Hepatocyte (in vitro differentiated cells): ENCODE results near the gene S100PBP.

ENCODE experiments used
- EZH2 ChIP-seq: fragments of 200-600 bp; sonication (generic); IDR thresholded peaks from 2 replicates; pipeline ENCODE4 v1.6.1; 2016; ENCODE audit warnings: antibody characterized with exemption, mild to moderate bottlenecking, borderline replicate concordance
- EZH2phosphoT487 ChIP-seq: fragments of 200-600 bp; sonication (generic); IDR thresholded peaks from one replicate; pipeline ENCODE4 v1.6.1; 2018; ENCODE audit warnings: antibody characterized with exemption, mild to moderate bottlenecking, low read depth, moderate library complexity; ENCODE audit not compliant: unreplicated experiment, severe bottlenecking
- TF ChIP-seq, protein P1 (sequence below): fragments of 200-600 bp; sonication (generic); IDR thresholded peaks from 2 replicates; pipeline ENCODE4 v1.5.1; 2016; ENCODE audit warnings: antibody characterized with exemption, mild to moderate bottlenecking; ENCODE audit not compliant: poor library complexity

DNA sequence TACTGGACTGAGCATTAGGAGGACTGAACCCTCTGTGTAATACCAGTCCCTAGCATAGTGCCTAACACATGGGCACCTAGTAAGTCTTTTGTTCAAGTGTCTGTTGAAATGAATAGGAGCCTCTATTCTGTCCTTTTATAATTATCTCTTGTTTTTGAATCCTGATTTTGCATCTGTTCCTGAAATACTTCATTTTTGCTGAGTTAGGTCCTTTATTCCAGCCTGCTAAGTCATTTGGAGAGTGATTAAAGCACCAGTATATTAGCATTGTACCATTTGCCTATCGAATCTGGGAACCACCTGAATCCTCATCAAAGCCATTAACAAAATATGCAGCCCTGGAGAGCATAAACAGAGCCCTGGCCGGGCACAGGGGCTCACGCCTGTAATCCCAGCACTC, 32.6 kb upstream of the S100PBP start:
- TF ChIP-seq, protein P1, sequence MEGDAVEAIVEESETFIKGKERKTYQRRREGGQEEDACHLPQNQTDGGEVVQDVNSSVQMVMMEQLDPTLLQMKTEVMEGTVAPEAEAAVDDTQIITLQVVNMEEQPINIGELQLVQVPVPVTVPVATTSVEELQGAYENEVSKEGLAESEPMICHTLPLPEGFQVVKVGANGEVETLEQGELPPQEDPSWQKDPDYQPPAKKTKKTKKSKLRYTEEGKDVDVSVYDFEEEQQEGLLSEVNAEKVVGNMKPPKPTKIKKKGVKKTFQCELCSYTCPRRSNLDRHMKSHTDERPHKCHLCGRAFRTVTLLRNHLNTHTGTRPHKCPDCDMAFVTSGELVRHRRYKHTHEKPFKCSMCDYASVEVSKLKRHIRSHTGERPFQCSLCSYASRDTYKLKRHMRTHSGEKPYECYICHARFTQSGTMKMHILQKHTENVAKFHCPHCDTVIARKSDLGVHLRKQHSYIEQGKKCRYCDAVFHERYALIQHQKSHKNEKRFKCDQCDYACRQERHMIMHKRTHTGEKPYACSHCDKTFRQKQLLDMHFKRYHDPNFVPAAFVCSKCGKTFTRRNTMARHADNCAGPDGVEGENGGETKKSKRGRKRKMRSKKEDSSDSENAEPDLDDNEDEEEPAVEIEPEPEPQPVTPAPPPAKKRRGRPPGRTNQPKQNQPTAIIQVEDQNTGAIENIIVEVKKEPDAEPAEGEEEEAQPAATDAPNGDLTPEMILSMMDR: no peak
- TF ChIP-seq EZH2 (no peak), EZH2phosphoT487 (no peak)
